Erythroblast (primary cell): Measurements from ENCODE around the gene VAV3.

Experiments used
- GATA1 ChIP-seq: IDR thresholded peaks from 2 replicates; pipeline ENCODE4 v1.6.1; 2011; ENCODE audit warnings: low read depth, mild to moderate bottlenecking, control low read depth, low read length, moderate library complexity
- POLR2A ChIP-seq: IDR thresholded peaks from 2 replicates; pipeline ENCODE4 v1.6.1; 2011; ENCODE audit warnings: mild to moderate bottlenecking, low read length

DNA sequence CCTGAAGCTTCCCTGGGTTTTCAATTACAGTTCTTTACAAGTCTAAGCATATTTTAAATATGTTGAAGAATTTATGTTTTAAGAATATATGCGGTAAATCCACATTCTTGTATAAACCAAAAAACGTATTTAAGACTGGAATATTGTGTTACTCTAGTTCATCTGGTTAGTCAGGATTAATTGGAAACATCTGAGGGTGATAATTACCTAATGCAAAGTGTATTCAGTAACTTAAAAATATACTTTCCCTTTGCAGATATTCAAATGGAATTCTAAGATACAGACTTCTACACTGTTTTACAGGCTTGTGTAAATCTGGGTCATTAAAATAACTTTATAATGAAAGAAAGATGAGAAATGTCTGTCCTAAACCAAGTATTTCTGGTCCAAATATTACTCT lies 302.0 kb downstream of the VAV3 start:
- no peak for TF ChIP-seq POLR2A
- no peak for TF ChIP-seq GATA1
